GM10266 (cell line): ENCODE results near the gene RPS6KA5.
"Not testable (repeated sequence)": the region's sequence is repeated elsewhere in the genome, so short reads cannot be mapped to it uniquely, and the experiment has no call there.

ENCODE experiments used
- DNase-seq: peaks from one replicate; pipeline ENCODE4 v3.0.0; 2012; ENCODE audit errors: extremely low spot score
- CTCF ChIP-seq: IDR thresholded peaks from 2 replicates; pipeline ENCODE4 v1.5.1; 2012; ENCODE audit warnings: mild to moderate bottlenecking, low read depth; ENCODE audit not compliant: control insufficient read depth, insufficient read depth; ENCODE audit errors: missing control alignments

The RPS6KA5 gene

DNA sequence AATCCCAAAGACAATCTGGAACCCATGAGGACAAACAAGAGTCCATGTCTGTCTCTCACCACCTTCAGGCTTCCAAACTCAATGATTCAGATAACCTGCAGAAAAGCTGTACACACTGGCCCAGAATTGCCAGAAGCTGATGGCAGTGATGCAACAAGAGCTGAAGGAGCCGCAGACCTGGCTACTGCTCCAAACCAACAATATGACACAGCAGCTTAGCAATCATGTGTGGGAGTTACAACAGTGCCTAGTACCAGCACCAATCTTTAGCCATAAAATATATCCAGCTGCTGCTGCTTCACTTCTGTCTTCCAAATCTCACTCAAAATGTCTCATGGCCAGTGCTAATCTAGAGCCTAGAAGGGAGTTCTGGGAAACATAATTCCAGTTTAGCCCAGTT lies 22.0 kb downstream of the RPS6KA5 start:
- no peak for DNase-seq
- TF ChIP-seq CTCF: no peak

DNA sequence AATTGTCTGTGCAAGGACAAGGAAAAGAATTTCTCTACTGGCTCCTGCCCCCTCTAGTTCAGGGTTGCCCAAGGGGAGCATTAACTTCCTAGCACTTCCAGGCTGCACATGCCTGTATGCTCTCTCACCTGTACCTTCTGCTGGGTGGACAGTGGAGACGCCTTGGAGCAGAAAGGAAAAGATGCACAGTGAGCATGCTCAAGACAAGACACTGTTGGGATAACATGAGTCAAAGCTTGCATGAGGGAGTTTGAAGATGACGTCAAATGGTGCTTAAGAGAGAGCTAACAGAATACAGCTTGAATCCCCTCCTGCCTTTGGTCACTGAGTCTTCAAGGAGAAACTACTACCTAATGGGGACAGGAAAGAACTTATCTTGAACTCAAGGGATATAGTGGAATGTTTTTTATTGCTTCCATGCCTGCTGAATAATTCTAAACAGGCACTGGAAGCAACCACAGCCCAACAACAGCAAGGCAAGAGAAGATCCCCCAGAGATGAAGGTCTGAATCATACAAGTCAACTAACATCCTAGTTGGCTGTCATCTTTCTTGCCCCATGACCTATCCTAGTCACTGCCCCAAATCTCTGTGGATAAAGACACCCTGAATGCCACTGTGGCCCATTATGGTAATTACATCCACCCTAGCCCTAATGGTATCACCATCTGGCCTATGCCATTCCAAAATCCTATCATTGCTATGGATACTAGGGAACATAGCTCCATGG lies 23.5 kb downstream of the RPS6KA5 start:
- TF ChIP-seq CTCF: no peak
- DNase-seq: no peak

DNA sequence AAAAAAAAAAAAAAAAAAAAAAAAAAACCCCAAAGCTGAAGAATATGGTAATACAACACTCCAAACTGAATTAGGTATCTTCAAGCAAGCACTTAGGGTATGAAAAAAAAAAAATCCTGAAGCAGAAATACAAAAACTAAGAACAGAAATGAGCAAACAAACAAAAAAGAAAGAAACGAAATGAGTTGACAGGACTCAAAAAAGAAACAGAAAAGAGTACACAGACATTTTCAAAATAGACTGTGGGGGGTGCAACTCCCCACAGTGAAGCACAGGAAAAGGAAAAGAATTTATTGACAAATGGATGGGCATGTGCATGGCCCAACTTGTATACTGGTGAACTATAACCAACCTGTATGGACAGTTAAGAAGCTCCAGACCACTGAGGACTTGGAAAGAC lies 24.6 kb downstream of the RPS6KA5 start:
- no peak for DNase-seq
- TF ChIP-seq CTCF: no peak

- DNase-seq: not testable (repeated sequence)
Measured at GRCh38 chr14:91034379-91034778, 26.1 kb downstream of the RPS6KA5 start.

GRCh38 chr14:91032248-91032647 lies 28.2 kb downstream of the RPS6KA5 start:
- DNase-seq: no peak
- TF ChIP-seq CTCF: no peak

DNA sequence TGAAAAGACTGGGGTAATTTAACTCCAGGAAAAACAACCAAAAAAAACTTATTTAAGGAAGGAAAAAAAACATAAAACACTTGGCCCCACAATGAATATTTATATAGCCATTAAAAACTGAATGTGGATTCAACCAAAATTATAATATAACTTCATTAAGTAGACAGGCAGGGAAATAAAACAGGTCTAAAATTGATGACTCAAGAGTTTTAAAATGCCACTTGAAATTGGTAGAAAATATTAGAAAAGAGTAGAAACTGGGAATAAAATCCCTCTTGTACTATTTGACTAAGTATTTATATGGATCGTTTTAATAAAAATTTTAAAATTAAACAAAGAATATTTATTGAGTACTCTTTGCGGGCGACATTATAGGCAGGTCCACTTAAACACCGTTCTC lies 28.8 kb downstream of the RPS6KA5 start:
- DNase-seq: no peak
- no peak for TF ChIP-seq CTCF

DNA sequence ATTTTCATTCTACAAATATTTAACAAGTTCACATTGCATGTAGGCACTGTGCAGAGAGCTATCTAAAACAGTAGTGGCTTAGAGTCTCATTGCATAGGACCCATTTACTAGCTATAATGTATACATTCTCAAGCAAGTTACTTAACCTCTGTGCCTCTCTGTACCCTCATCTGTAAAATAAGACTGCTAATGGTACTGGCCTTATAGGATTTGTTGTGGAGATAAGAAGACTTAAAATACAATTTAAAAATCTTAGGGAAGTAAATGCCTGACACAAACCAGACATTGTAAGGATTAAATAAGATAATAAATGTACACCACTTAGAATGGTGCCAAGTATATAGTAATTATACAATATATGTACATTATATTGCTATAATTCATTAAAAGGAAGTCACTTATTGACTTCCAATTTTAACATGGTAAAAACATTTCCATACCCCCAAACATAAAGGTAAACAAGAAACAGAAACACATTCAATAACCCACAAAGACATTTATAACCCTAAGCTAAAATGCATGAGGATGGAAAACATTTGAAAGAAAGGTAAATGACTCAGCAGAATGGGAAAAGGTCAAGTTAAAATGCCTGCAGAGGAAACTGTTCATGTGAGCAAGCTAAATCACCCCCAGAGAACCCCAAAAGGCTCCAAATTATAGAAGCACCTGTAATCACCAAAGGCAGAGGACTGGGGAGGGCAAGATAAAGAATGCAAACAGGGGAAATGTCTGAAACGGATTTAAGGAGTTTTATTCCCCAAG lies 30.8 kb downstream of the RPS6KA5 start:
- TF ChIP-seq CTCF: no peak
- DNase-seq: no peak

DNA sequence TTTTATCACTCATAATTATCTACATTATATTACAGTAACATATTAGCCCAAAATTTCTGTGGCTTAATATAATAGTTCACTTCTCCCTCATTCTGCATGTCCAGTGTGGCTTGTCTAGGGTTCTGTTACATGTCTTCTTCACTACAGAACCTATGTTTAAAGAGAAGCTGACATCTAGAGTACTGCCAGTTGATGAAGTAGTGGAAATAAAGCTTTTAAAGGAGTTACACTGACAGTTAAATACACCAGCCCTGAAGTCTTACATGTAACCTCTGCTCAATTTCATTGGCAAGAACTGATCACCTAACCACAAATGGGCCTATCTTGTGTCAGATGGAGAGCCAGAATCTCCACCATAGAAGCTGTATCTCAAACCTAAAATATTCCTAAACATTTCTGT lies 32.9 kb downstream of the RPS6KA5 start:
- DNase-seq: no peak
- TF ChIP-seq CTCF: no peak

GRCh38 chr14:91022622-91023028 lies 37.8 kb downstream of the RPS6KA5 start:
- DNase-seq: peak; percentile 47
